ENCODE results near the gene NRP1.

The NRP1 gene

GRCh38 chr10:33279276-33279675 is 55.2 kb downstream of the NRP1 start:
- Histone ChIP-seq H3K79me1 (ENCODE audit: low read depth, low read length) (no peaks in the 10 kb centered on the region), H2BK5ac (ENCODE audit: low read length) (no peak overlapping the region), H2BK15ac (ENCODE audit: low read length) (no peak overlapping the region), H3K9ac (ENCODE audit: low read depth, low read length, poor library complexity) (no peak overlapping the region), H3K4me1 (ENCODE audit: control insufficient read depth in 2 of 2, insufficient read depth in 1 of 2, low read depth in 1 of 2, low read length in 2 of 2) (peaks cover 9% of the 10 kb centered on the region in 2 donors), H2AK5ac (ENCODE audit: low read depth, low read length) (no peak overlapping the region), H2BK120ac (ENCODE audit: low read depth, low read length) (no peak overlapping the region), H2AFZ (ENCODE audit: low read length) (no peak overlapping the region), H4K8ac (ENCODE audit: low read depth, low read length) (no peak overlapping the region), H4K91ac (ENCODE audit: low read depth, low read length, poor library complexity) (no peak overlapping the region), H3K14ac (ENCODE audit: low read length) (no peak overlapping the region), H3K27me3 (ENCODE audit: control insufficient read depth in 3 of 3, insufficient read depth in 3 of 3, low read depth in 1 of 3, low read length in 3 of 3) (no peaks in the 10 kb centered on the region), H3K9me3 (replicated peaks in 1 of 2; ENCODE audit: control insufficient read depth in 2 of 2, insufficient read depth in 1 of 2, low read depth in 1 of 2, low read length in 2 of 2) (no peaks in the 10 kb centered on the region), H3K4me3 (ENCODE audit: low read length in 2 of 2) (no peak overlapping the region), H3K23ac (ENCODE audit: low read depth, low read length, poor library complexity) (no peak overlapping the region), H3K18ac (ENCODE audit: low read length) (no peak overlapping the region), H3K36me3 (replicated peaks in 1 of 2; ENCODE audit: control insufficient read depth in 2 of 2, insufficient read depth in 2 of 2, low read length in 2 of 2) (peaks cover 0 to 83% of the 10 kb centered on the region in 2 donors), H2BK12ac (ENCODE audit: low read length) (no peak overlapping the region), H3K27ac (replicated peaks; ENCODE audit: low read length) (no peak overlapping the region), H3K4ac (ENCODE audit: low read length) (no peak overlapping the region), H3K4me2 (ENCODE audit: insufficient read depth, low read length, poor library complexity, severe bottlenecking) (no peak overlapping the region)
- no peak for DNase-seq (ENCODE audit: low spot score)
- WGBS, 2 donors (ENCODE audit: extremely low coverage in 2 of 2, insufficient read length in 2 of 2, insufficient replicate concordance in 1 of 2) = no CpG with 5 or more reads among the region's 5 CpGs

DNA sequence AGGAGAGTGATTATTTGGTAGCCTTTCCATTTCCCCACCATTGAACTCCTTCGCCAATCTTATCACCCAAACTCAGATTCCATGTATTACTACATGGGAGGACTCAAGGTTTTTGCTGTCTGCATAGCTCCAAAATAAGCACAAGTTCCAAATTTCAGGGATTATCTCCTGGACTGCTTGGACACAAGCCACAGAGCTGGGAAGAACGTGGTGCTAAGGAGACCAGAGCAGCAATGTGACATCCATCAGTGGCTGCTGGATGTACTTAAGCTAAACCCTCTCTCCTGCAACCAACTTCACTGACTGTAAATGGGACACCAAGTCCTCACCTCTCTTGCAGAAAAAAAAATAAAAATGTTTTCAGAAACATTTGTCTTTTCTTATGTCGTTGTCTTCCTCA is 56.3 kb downstream of the NRP1 start:
- Histone ChIP-seq H3K9me3 (replicated peaks in 1 of 2; ENCODE audit: control insufficient read depth in 2 of 2, insufficient read depth in 1 of 2, low read depth in 1 of 2, low read length in 2 of 2) (no peaks in the 10 kb centered on the region), H2BK12ac (ENCODE audit: low read length) (no peak overlapping the region), H3K14ac (ENCODE audit: low read length) (no peak overlapping the region), H4K91ac (ENCODE audit: low read depth, low read length, poor library complexity) (no peak overlapping the region), H3K4me2 (ENCODE audit: insufficient read depth, low read length, poor library complexity, severe bottlenecking) (no peak overlapping the region), H2AFZ (ENCODE audit: low read length) (no peak overlapping the region), H3K18ac (ENCODE audit: low read length) (no peak overlapping the region), H3K4ac (ENCODE audit: low read length) (no peak overlapping the region), H3K27ac (replicated peaks; ENCODE audit: low read length) (no peak overlapping the region), H3K23ac (ENCODE audit: low read depth, low read length, poor library complexity) (no peak overlapping the region), H3K79me1 (ENCODE audit: low read depth, low read length) (no peaks in the 10 kb centered on the region), H3K27me3 (ENCODE audit: control insufficient read depth in 3 of 3, insufficient read depth in 3 of 3, low read depth in 1 of 3, low read length in 3 of 3) (no peaks in the 10 kb centered on the region), H4K8ac (ENCODE audit: low read depth, low read length) (no peak overlapping the region), H2BK5ac (ENCODE audit: low read length) (no peak overlapping the region), H3K36me3 (replicated peaks in 1 of 2; ENCODE audit: control insufficient read depth in 2 of 2, insufficient read depth in 2 of 2, low read length in 2 of 2) (peaks cover 0 to 74% of the 10 kb centered on the region in 2 donors), H3K4me1 (ENCODE audit: control insufficient read depth in 2 of 2, insufficient read depth in 1 of 2, low read depth in 1 of 2, low read length in 2 of 2) (peaks cover 14 to 17% of the 10 kb centered on the region in 2 donors), H3K4me3 (ENCODE audit: low read length in 2 of 2) (no peak overlapping the region), H3K9ac (ENCODE audit: low read depth, low read length, poor library complexity) (no peak overlapping the region), H2BK120ac (ENCODE audit: low read depth, low read length) (no peak overlapping the region), H2AK5ac (ENCODE audit: low read depth, low read length) (no peak overlapping the region), H2BK15ac (ENCODE audit: low read length) (no peak overlapping the region)
- no CpG with 5 or more reads among the region's 3 CpGs for WGBS, 2 donors (ENCODE audit: extremely low coverage in 2 of 2, insufficient read length in 2 of 2, insufficient replicate concordance in 1 of 2)
- no peak for DNase-seq (ENCODE audit: low spot score)

- Histone ChIP-seq H3K4me1 (ENCODE audit: control insufficient read depth in 2 of 2, insufficient read depth in 1 of 2, low read depth in 1 of 2, low read length in 2 of 2) (peaks cover 21 to 26% of the 10 kb centered on the region in 2 donors), H2BK120ac (ENCODE audit: low read depth, low read length) (no peak overlapping the region), H3K27me3 (ENCODE audit: control insufficient read depth in 3 of 3, insufficient read depth in 3 of 3, low read depth in 1 of 3, low read length in 3 of 3) (no peaks in the 10 kb centered on the region), H3K36me3 (replicated peaks in 1 of 2; ENCODE audit: control insufficient read depth in 2 of 2, insufficient read depth in 2 of 2, low read length in 2 of 2) (peaks cover 0 to 68% of the 10 kb centered on the region in 2 donors), H3K18ac (ENCODE audit: low read length) (peak overlapping the region; percentile 73), H3K27ac (replicated peaks; ENCODE audit: low read length) (no peak overlapping the region), H3K9me3 (replicated peaks in 1 of 2; ENCODE audit: control insufficient read depth in 2 of 2, insufficient read depth in 1 of 2, low read depth in 1 of 2, low read length in 2 of 2) (no peaks in the 10 kb centered on the region), H3K9ac (ENCODE audit: low read depth, low read length, poor library complexity) (no peak overlapping the region), H3K4me3 (ENCODE audit: low read length in 2 of 2) (no peak overlapping the region), H2BK5ac (ENCODE audit: low read length) (no peak overlapping the region), H2BK15ac (ENCODE audit: low read length) (no peak overlapping the region), H3K23ac (ENCODE audit: low read depth, low read length, poor library complexity) (no peak overlapping the region), H3K79me1 (ENCODE audit: low read depth, low read length) (no peaks in the 10 kb centered on the region), H3K4ac (ENCODE audit: low read length) (no peak overlapping the region), H4K91ac (ENCODE audit: low read depth, low read length, poor library complexity) (no peak overlapping the region), H2AK5ac (ENCODE audit: low read depth, low read length) (no peak overlapping the region), H3K4me2 (ENCODE audit: insufficient read depth, low read length, poor library complexity, severe bottlenecking) (no peak overlapping the region), H3K14ac (ENCODE audit: low read length) (no peak overlapping the region), H4K8ac (ENCODE audit: low read depth, low read length) (no peak overlapping the region), H2BK12ac (ENCODE audit: low read length) (no peak overlapping the region), H2AFZ (ENCODE audit: low read length) (no peak overlapping the region)
- DNase-seq (ENCODE audit: low spot score) = no peak
- no CpG with 5 or more reads among the region's 6 CpGs for WGBS, 2 donors (ENCODE audit: extremely low coverage in 2 of 2, insufficient read length in 2 of 2, insufficient replicate concordance in 1 of 2)
These were observed 57.3 kb downstream of the NRP1 start for GRCh38 chr10:33277135-33277536.

- Histone ChIP-seq H2AFZ (ENCODE audit: low read length) (no peak overlapping the region), H3K4ac (ENCODE audit: low read length) (no peak overlapping the region), H4K91ac (ENCODE audit: low read depth, low read length, poor library complexity) (no peak overlapping the region), H3K27ac (replicated peaks; ENCODE audit: low read length) (no peak overlapping the region), H3K79me1 (ENCODE audit: low read depth, low read length) (no peaks in the 10 kb centered on the region), H3K4me3 (ENCODE audit: low read length in 2 of 2) (no peak overlapping the region), H3K9me3 (replicated peaks in 1 of 2; ENCODE audit: control insufficient read depth in 2 of 2, insufficient read depth in 1 of 2, low read depth in 1 of 2, low read length in 2 of 2) (no peaks in the 10 kb centered on the region), H3K9ac (ENCODE audit: low read depth, low read length, poor library complexity) (no peak overlapping the region), H3K23ac (ENCODE audit: low read depth, low read length, poor library complexity) (no peak overlapping the region), H2AK5ac (ENCODE audit: low read depth, low read length) (no peak overlapping the region), H2BK5ac (ENCODE audit: low read length) (no peak overlapping the region), H4K8ac (ENCODE audit: low read depth, low read length) (no peak overlapping the region), H3K18ac (ENCODE audit: low read length) (no peak overlapping the region), H3K27me3 (ENCODE audit: control insufficient read depth in 3 of 3, insufficient read depth in 3 of 3, low read depth in 1 of 3, low read length in 3 of 3) (no peaks in the 10 kb centered on the region), H3K14ac (ENCODE audit: low read length) (no peak overlapping the region), H2BK12ac (ENCODE audit: low read length) (no peak overlapping the region), H2BK120ac (ENCODE audit: low read depth, low read length) (no peak overlapping the region), H3K4me2 (ENCODE audit: insufficient read depth, low read length, poor library complexity, severe bottlenecking) (no peak overlapping the region), H3K36me3 (replicated peaks in 1 of 2; ENCODE audit: control insufficient read depth in 2 of 2, insufficient read depth in 2 of 2, low read length in 2 of 2) (peaks cover 0 to 61% of the 10 kb centered on the region in 2 donors), H3K4me1 (ENCODE audit: control insufficient read depth in 2 of 2, insufficient read depth in 1 of 2, low read depth in 1 of 2, low read length in 2 of 2) (peaks cover 22 to 33% of the 10 kb centered on the region in 2 donors), H2BK15ac (ENCODE audit: low read length) (no peak overlapping the region)
- no CpG with 5 or more reads among the region's 4 CpGs for WGBS, 2 donors (ENCODE audit: extremely low coverage in 2 of 2, insufficient read length in 2 of 2, insufficient replicate concordance in 1 of 2)
- DNase-seq (ENCODE audit: low spot score) = no peak
These were observed 58.1 kb downstream of the NRP1 start for GRCh38 chr10:33276282-33276923.

Measured in neuronal stem cell (in vitro differentiated cells).